MM.1S (cell line): ENCODE data around the gene PTPRK.

Experiments
- EZH2phosphoT487 ChIP-seq: fragments of 300-600 bp; sonication (generic); IDR thresholded peaks from 2 replicates; pipeline ENCODE4 v1.6.1; 2018; ENCODE audit warnings: antibody characterized with exemption, low read length
- TF ChIP-seq, protein P1 (sequence below): fragments of 300-600 bp; sonication (generic); IDR thresholded peaks from 2 replicates; pipeline ENCODE4 v1.5.1; 2016; ENCODE audit warnings: antibody characterized with exemption, low read length, mixed read lengths

- TF ChIP-seq, protein P1, sequence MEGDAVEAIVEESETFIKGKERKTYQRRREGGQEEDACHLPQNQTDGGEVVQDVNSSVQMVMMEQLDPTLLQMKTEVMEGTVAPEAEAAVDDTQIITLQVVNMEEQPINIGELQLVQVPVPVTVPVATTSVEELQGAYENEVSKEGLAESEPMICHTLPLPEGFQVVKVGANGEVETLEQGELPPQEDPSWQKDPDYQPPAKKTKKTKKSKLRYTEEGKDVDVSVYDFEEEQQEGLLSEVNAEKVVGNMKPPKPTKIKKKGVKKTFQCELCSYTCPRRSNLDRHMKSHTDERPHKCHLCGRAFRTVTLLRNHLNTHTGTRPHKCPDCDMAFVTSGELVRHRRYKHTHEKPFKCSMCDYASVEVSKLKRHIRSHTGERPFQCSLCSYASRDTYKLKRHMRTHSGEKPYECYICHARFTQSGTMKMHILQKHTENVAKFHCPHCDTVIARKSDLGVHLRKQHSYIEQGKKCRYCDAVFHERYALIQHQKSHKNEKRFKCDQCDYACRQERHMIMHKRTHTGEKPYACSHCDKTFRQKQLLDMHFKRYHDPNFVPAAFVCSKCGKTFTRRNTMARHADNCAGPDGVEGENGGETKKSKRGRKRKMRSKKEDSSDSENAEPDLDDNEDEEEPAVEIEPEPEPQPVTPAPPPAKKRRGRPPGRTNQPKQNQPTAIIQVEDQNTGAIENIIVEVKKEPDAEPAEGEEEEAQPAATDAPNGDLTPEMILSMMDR, result no peak
- no peak for TF ChIP-seq EZH2phosphoT487
These were observed 125.2 kb downstream of the PTPRK start for GRCh38 chr6:128395188-128395587.
